ENCODE data around the gene B3GLCT. TPM values are rescaled to one million over a fixed set of nuclear protein-coding genes. Genes with fewer than 3 reads are reported as not detected.

Gene B3GLCT
- total RNA-seq, 1 donor from 2014 or later: 9.9 TPM

GRCh38 chr13:31223640-31224039, 23.9 kb downstream of the B3GLCT start:
- DNase-seq (ENCODE audit: low read depth): no peak

GRCh38 chr13:31224174-31224669, 24.4 kb downstream of the B3GLCT start:
- DNase-seq (ENCODE audit: low read depth): no peak

GRCh38 chr13:31224963-31225559, 25.3 kb downstream of the B3GLCT start:
- DNase-seq (ENCODE audit: low read depth): no peak

GRCh38 chr13:31225998-31226675, 26.4 kb downstream of the B3GLCT start:
- no peak for DNase-seq (ENCODE audit: low read depth)

- no peak for DNase-seq (ENCODE audit: low read depth)
These were observed 27.3 kb downstream of the B3GLCT start for GRCh38 chr13:31227063-31227462.

GRCh38 chr13:31227870-31228269, 28.1 kb downstream of the B3GLCT start:
- no peak for DNase-seq (ENCODE audit: low read depth)

GRCh38 chr13:31234729-31235128, 35.0 kb downstream of the B3GLCT start:
- DNase-seq (ENCODE audit: low read depth): no peak

- peak; percentile 61 for DNase-seq (ENCODE audit: low read depth)
These were observed 36.5 kb downstream of the B3GLCT start for GRCh38 chr13:31236211-31236786.

- DNase-seq (ENCODE audit: low read depth): no peak
These were observed 41.1 kb downstream of the B3GLCT start for GRCh38 chr13:31240921-31241320.

GRCh38 chr13:31242367-31242766, 42.6 kb downstream of the B3GLCT start:
- no peak for DNase-seq (ENCODE audit: low read depth)

GRCh38 chr13:31242916-31243315, 43.1 kb downstream of the B3GLCT start:
- no peak for DNase-seq (ENCODE audit: low read depth)

- no peak for DNase-seq (ENCODE audit: low read depth)
These were observed 46.0 kb downstream of the B3GLCT start for GRCh38 chr13:31245598-31246373.

GRCh38 chr13:31246918-31247317, 47.1 kb downstream of the B3GLCT start:
- DNase-seq (ENCODE audit: low read depth): no peak

- no peak for DNase-seq (ENCODE audit: low read depth)
These were observed 48.6 kb downstream of the B3GLCT start for GRCh38 chr13:31248361-31248760.

GRCh38 chr13:31248965-31249539, 49.3 kb downstream of the B3GLCT start:
- no peak for DNase-seq (ENCODE audit: low read depth)

- no peak for DNase-seq (ENCODE audit: low read depth)
These were observed 50.7 kb downstream of the B3GLCT start for GRCh38 chr13:31250435-31250834.

GRCh38 chr13:31261241-31261640, 61.5 kb downstream of the B3GLCT start:
- DNase-seq (ENCODE audit: low read depth): peak; percentile 79

GRCh38 chr13:31263346-31263745, 63.6 kb downstream of the B3GLCT start:
- DNase-seq (ENCODE audit: low read depth): no peak

- peak; percentile 49 for DNase-seq (ENCODE audit: low read depth)
These were observed 64.4 kb downstream of the B3GLCT start for GRCh38 chr13:31264151-31264550.

- DNase-seq (ENCODE audit: low read depth): peak; percentile 80
These were observed 67.5 kb downstream of the B3GLCT start for GRCh38 chr13:31267126-31267784.

GRCh38 chr13:31274390-31274789, 74.6 kb downstream of the B3GLCT start:
- DNase-seq (ENCODE audit: low read depth): no peak

Measured in renal cortical epithelial cell (primary cell).